SK-N-MC (cell line): Measurements from ENCODE around the gene FOXP3.

ENCODE experiments used
- DNase-seq: peaks from one replicate; pipeline ENCODE4 v3.0.0-alpha.2; 2011; ENCODE audit warnings: low read depth, low spot score
- H3K27ac ChIP-seq: fragments of 200-600 bp; sonication (generic); 2 replicates; pipeline ENCODE4 v1.5.1; 2016; ENCODE audit warnings: mixed run types
- H3K36me3 ChIP-seq: fragments of 200-600 bp; sonication (generic); 2 replicates; pipeline ENCODE4 v1.6.1; 2017; ENCODE audit warnings: antibody characterized with exemption, low read length, mixed read lengths; ENCODE audit not compliant: insufficient read depth
- H3K4me3 ChIP-seq: fragments of 200-600 bp; sonication (generic); 2 replicates; pipeline ENCODE4 v1.5.1; 2016
- H3K9ac ChIP-seq: fragments of 200-600 bp; sonication (generic); 2 replicates; pipeline ENCODE4 v1.8.0; 2017; ENCODE audit warnings: mixed run types, mixed read lengths; ENCODE audit not compliant: insufficient read length
- H3K9me3 ChIP-seq: fragments of 200-600 bp; sonication (generic); 2 replicates; pipeline ENCODE4 v1.6.1; 2017; ENCODE audit warnings: low read depth, mild to moderate bottlenecking, antibody characterized with exemption, low read length, moderate library complexity, mixed read lengths
- EZH2 ChIP-seq: fragments of 200-600 bp; sonication (generic); IDR thresholded peaks from one replicate; pipeline ENCODE4 v1.6.1; 2017; ENCODE audit warnings: antibody characterized with exemption
- FOXP2 ChIP-seq: optimal IDR thresholded peaks from 2 replicates; pipeline ENCODE3; 2011; ENCODE audit warnings: mild to moderate bottlenecking, moderate library complexity; ENCODE audit not compliant: insufficient read depth; ENCODE audit errors: extremely low read length, control extremely low read depth
- POLR2AphosphoS5 ChIP-seq: IDR thresholded peaks from 2 replicates; pipeline ENCODE4 v1.6.1; 2012; ENCODE audit warnings: mild to moderate bottlenecking, low read depth, low read length, borderline replicate concordance

FOXP3 gene

GRCh38 chrX:49269010-49269766 is 4.7 kb upstream of the FOXP3 start:
- H3K27ac ChIP-seq, result peak overlapping the region; percentile 97
- H3K4me3 ChIP-seq, result peak overlapping the region; percentile 81
- H3K9ac ChIP-seq, result peak overlapping the region; percentile 89
- TF ChIP-seq POLR2AphosphoS5 (peak; percentile 75), EZH2 (no peak), FOXP2 (no peak)
- DNase-seq, result peak; percentile 89
- no peaks in the 10 kb centered on the region for H3K36me3 ChIP-seq
- no peaks in the 10 kb centered on the region for H3K9me3 ChIP-seq

- Histone ChIP-seq H3K4me3 (peak overlapping the region; percentile 69), H3K9me3 (no peaks in the 10 kb centered on the region), H3K36me3 (no peaks in the 10 kb centered on the region), H3K9ac (peak overlapping the region; percentile 63), H3K27ac (peak overlapping the region; percentile 10; the same call in 1 of the 2 replicates)
- TF ChIP-seq FOXP2 (no peak), POLR2AphosphoS5 (no peak), EZH2 (no peak)
- DNase-seq, result no peak
Measured at GRCh38 chrX:49268702-49269009, 4.1 kb upstream of the FOXP3 start.

- Histone ChIP-seq H3K36me3 (no peaks in the 10 kb centered on the region), H3K9me3 (no peaks in the 10 kb centered on the region), H3K27ac (no peak overlapping the region), H3K9ac (no peak overlapping the region), H3K4me3 (no peak overlapping the region)
- no peak for DNase-seq
- TF ChIP-seq POLR2AphosphoS5, result no peak
Measured at GRCh38 chrX:49266523-49267445, 2.3 kb upstream of the FOXP3 start.

GRCh38 chrX:49263631-49264030 is 879 bp downstream of the FOXP3 start:
- DNase-seq, result no peak
- no peaks in the 10 kb centered on the region for H3K9me3 ChIP-seq
- H3K27ac ChIP-seq, result no peak overlapping the region
- H3K36me3 ChIP-seq, result no peaks in the 10 kb centered on the region
- TF ChIP-seq EZH2 (no peak), FOXP2 (no peak), POLR2AphosphoS5 (no peak)
- H3K9ac ChIP-seq, result no peak overlapping the region
- H3K4me3 ChIP-seq, result no peak overlapping the region

GRCh38 chrX:49262603-49263002 is 1.9 kb downstream of the FOXP3 start:
- no peak overlapping the region for H3K9ac ChIP-seq
- H3K36me3 ChIP-seq, result no peaks in the 10 kb centered on the region
- H3K27ac ChIP-seq, result no peak overlapping the region
- no peaks in the 10 kb centered on the region for H3K9me3 ChIP-seq
- no peak for DNase-seq
- TF ChIP-seq EZH2 (no peak), POLR2AphosphoS5 (no peak), FOXP2 (no peak)
- H3K4me3 ChIP-seq, result no peak overlapping the region

- Histone ChIP-seq H3K27ac (no peak overlapping the region), H3K9ac (no peak overlapping the region), H3K36me3 (no peaks in the 10 kb centered on the region), H3K4me3 (no peak overlapping the region), H3K9me3 (no peaks in the 10 kb centered on the region)
- DNase-seq, result no peak
- TF ChIP-seq EZH2 (no peak), POLR2AphosphoS5 (no peak), FOXP2 (no peak)
Measured at GRCh38 chrX:49260221-49260985, 4.1 kb downstream of the FOXP3 start.

- Histone ChIP-seq H3K36me3 (no peaks in the 10 kb centered on the region), H3K4me3 (no peak overlapping the region), H3K27ac (no peak overlapping the region), H3K9me3 (no peaks in the 10 kb centered on the region), H3K9ac (no peak overlapping the region)
- DNase-seq, result no peak
- TF ChIP-seq FOXP2, result no peak
- TF ChIP-seq EZH2, result no peak
- no peak for TF ChIP-seq POLR2AphosphoS5
Measured at GRCh38 chrX:49258749-49259124, 5.8 kb downstream of the FOXP3 start.

- H3K36me3 ChIP-seq, result no peaks in the 10 kb centered on the region
- H3K4me3 ChIP-seq, result no peak overlapping the region
- no peaks in the 10 kb centered on the region for H3K9me3 ChIP-seq
- no peak for DNase-seq
- H3K9ac ChIP-seq, result no peak overlapping the region
- no peak overlapping the region for H3K27ac ChIP-seq
- no peak for TF ChIP-seq FOXP2
- no peak for TF ChIP-seq EZH2
- TF ChIP-seq POLR2AphosphoS5, result no peak
Measured at GRCh38 chrX:49257846-49258748, 6.4 kb downstream of the FOXP3 start.
